Prostate gland (tissue), 2 donors: Measurements from ENCODE around the gene KBTBD12. TPM values are rescaled to one million over a fixed set of nuclear protein-coding genes. Genes with fewer than 3 reads are reported as not detected.
"Not testable (repeated sequence)": the region's sequence is repeated elsewhere in the genome, so short reads cannot be mapped to it uniquely, and the experiment has no call there.

Experiments used
- DNase-seq: peaks from one replicate; pipeline ENCODE4 v3.0.0-alpha.2; 2019; ENCODE audit warnings: low spot score
- H3K27ac ChIP-seq, 2 donors: fragments of 200-600 bp; sonication (generic); 2 replicates each; pipeline ENCODE4 v1.5.1; 2017 to 2019
- H3K27me3 ChIP-seq: fragments of 200-600 bp; sonication (generic); replicated peaks from 2 replicates; pipeline ENCODE4 v1.5.1; 2019; ENCODE audit not compliant: insufficient read depth
- H3K36me3 ChIP-seq, 2 donors: fragments of 200-600 bp; sonication (generic); 1 replicate in 1 of 2; 2 replicates in 1 of 2; pipeline versions ENCODE4 v1.5.1 to v1.8.1; 2017 to 2019
- H3K4me1 ChIP-seq: fragments of 200-600 bp; sonication (generic); replicated peaks from 2 replicates; pipeline ENCODE4 v1.5.1; 2019
- H3K4me3 ChIP-seq, 2 donors: fragments of 200-600 bp; sonication (generic); 2 replicates each; pipeline ENCODE4 v1.5.1; 2017 to 2019
- H3K9me3 ChIP-seq: fragments of 200-600 bp; sonication (generic); 2 replicates; pipeline ENCODE4 v1.5.1; 2017
- POLR2A ChIP-seq: fragments of 450-650 bp; IDR thresholded peaks from one replicate; pipeline ENCODE4 v1.6.1; 2016; ENCODE audit warnings: antibody characterized with exemption, mild to moderate bottlenecking
- POLR2AphosphoS5 ChIP-seq: sonication (generic); formaldehyde crosslinking; IDR thresholded peaks from one replicate; pipeline ENCODE4 v1.6.1; 2017; ENCODE audit warnings: antibody characterized with exemption
- WGBS: methylation state at CpG from one replicate; pipeline ENCODE4 v1.1.5; 2018; 5-methylcytosine and 5-hydroxymethylcytosine counted together
- intact Hi-C: fragments of 100-400 bp; cut with DNase I; formaldehyde crosslinking; loops from one replicate; pipeline ENCODE4 v1.14.2; 2022
- total RNA-seq, 2 donors: library from RNA; depleted of rRNA; stranded (reverse); fragments of >200 nt; gene quantifications; one replicate each; pipeline ENCODE4 v1.1.0, GENCODE V29; 2016
- TF ChIP-seq, protein P1 (sequence below), 4 experiments: fragments of 200-600 bp in 2 of 4; fragments of 450-650 bp in 2 of 4; sonication (generic) in 2 of 4; IDR thresholded peaks; 1 replicate in 3 of 4; 2 replicates in 1 of 4; pipeline ENCODE4 v1.5.1; 2016 to 2019; ENCODE audit warnings: antibody characterized with exemption in 4 of 4, mild to moderate bottlenecking in 2 of 4, moderate library complexity in 2 of 4

KBTBD12 gene
- total RNA-seq, 2 donors from 2014 or later = 1.2 TPM; not detected in 1

DNA sequence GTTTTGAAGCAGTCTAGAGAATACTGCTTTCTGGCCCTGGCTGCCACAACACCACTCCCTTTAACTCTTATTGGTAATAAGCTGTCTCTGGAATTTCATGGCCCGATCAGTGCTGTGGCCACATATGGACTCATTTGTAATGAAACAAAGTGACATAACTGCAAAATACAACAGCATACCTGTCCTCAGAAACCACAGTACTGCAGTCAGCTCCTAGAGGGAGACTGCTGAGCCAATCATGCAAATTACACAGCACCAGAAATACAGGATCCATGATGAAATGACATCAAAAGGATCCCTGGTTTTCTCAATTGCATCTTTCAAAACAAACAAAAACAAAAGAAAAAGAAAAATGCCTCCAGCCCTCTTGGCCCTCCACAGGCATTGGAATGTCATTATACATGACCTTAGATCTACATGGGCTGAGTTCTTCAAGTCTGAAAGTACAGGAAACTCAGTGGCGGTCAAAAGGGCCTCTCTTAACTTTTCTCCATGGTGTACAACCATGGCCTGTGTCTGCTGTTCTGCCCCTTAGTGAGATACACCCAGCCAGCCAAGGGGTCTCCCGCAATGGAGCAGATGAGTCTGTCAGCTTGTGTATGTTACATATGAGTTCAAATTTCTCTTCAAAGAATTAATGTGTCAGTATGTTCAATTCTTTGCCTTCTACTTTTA is 24.9 kb upstream of the KBTBD12 start:
- 69% methylated on average over 3 of the region's 3 CpGs for WGBS
- Histone ChIP-seq H3K27me3 (no peaks in the 10 kb centered on the region), H3K4me3 (no peak overlapping the region), H3K4me1 (no peaks in the 10 kb centered on the region), H3K27ac (no peak overlapping the region), H3K36me3 (no peaks in the 10 kb centered on the region), H3K9me3 (no peaks in the 10 kb centered on the region)
- TF ChIP-seq POLR2A (no peak), POLR2AphosphoS5 (no peak)
- TF ChIP-seq, protein P1, sequence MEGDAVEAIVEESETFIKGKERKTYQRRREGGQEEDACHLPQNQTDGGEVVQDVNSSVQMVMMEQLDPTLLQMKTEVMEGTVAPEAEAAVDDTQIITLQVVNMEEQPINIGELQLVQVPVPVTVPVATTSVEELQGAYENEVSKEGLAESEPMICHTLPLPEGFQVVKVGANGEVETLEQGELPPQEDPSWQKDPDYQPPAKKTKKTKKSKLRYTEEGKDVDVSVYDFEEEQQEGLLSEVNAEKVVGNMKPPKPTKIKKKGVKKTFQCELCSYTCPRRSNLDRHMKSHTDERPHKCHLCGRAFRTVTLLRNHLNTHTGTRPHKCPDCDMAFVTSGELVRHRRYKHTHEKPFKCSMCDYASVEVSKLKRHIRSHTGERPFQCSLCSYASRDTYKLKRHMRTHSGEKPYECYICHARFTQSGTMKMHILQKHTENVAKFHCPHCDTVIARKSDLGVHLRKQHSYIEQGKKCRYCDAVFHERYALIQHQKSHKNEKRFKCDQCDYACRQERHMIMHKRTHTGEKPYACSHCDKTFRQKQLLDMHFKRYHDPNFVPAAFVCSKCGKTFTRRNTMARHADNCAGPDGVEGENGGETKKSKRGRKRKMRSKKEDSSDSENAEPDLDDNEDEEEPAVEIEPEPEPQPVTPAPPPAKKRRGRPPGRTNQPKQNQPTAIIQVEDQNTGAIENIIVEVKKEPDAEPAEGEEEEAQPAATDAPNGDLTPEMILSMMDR (IDR thresholded peaks at IDR 0.05) = no peak
- intact Hi-C loops = no loop called here
- DNase-seq = no peak

DNA sequence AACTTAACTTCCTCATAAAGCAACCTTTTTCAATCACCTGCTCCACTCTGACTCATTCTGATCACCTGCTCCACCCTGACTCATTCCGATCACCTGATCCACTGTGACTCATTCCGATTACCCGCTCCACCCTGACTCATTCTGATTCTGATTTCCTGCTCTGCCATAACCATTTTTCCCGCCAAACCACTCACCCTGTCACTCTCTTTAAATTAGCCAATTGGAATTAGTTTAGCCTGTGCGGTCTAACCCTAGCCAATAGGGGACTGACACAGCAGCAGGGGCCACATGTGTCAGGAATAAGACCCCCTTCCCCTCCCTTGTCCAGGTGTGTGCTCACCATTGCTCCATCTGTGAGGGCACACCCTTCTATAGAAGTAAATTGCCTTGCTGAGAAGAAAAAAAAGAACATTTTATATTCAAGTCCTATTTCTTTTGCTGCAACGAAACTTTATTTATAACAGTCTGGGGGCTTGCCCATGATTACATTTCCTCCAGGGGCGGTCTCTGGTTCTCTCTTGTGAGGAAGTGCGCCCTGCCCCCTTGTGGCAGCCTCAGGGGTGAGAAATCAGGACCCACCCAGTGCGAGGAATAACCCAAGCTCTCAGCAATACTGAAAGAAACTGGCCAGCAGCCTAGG is 24.3 kb upstream of the KBTBD12 start:
- H3K36me3 ChIP-seq, DNase-seq, H3K27me3 ChIP-seq, H3K9me3 ChIP-seq, H3K27ac ChIP-seq, H3K4me3 ChIP-seq, H3K4me1 ChIP-seq, intact Hi-C loops: not testable (repeated sequence)
- WGBS = 92% methylated on average over 9 of the region's 9 CpGs

DNA sequence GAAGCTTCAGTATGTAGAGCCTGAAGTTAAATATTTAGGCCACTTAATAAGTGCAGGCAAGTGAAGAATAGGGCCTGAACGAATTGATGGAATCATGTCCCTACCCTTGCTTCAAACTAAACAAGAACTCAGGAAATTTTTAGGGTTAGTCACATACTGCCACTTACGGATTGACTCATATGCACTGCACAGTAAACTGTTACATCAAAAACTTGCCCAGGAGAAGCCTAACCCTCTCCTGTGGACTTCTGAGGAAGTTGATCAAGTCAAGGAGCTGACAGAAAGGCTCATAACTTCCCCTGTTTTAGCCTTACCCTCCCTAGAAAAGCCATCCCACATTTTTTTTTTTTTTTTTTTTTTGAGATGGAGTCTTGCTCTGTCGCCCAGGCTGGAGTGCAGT is 20.6 kb upstream of the KBTBD12 start:
- Histone ChIP-seq H3K9me3 (no peaks in the 10 kb centered on the region), H3K4me1 (no peaks in the 10 kb centered on the region), H3K4me3 (no peak overlapping the region), H3K36me3 (no peaks in the 10 kb centered on the region), H3K27me3 (no peaks in the 10 kb centered on the region), H3K27ac (no peak overlapping the region)
- WGBS = 97% methylated on average over 3 of the region's 3 CpGs
- DNase-seq = no peak
- TF ChIP-seq POLR2A (no peak), POLR2AphosphoS5 (no peak)
- TF ChIP-seq, protein P1 (IDR thresholded peaks at IDR 0.05) = no peak
- intact Hi-C loops = no loop called here

DNA sequence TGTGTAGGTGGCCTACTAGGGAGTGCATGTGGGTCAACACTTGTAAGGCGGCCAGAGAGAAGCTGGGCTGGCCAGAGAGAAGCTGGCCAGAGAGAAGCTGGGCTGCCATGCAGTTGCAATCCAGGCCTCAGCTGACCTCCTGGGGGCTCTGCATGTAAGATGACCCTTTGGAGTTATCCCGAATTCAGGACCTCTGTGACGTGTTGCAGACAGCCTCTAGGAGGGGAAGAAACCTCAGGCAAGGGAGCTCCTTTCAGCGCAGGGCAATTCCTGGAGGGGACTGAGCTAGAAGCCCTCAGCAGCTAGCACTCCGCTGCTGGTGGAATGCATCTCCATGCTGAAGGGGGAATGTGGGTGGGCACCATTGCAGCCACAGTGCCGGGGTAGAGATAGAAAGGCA is 15.8 kb upstream of the KBTBD12 start:
- intact Hi-C loops = no loop called here
- Histone ChIP-seq H3K4me3 (no peak overlapping the region), H3K9me3 (no peaks in the 10 kb centered on the region), H3K27me3 (no peaks in the 10 kb centered on the region), H3K4me1 (no peaks in the 10 kb centered on the region), H3K36me3 (no peaks in the 10 kb centered on the region), H3K27ac (no peak overlapping the region)
- WGBS = 94% methylated on average over 6 of the region's 6 CpGs
- TF ChIP-seq POLR2A (no peak), POLR2AphosphoS5 (no peak)
- TF ChIP-seq, protein P1 (IDR thresholded peaks at IDR 0.05) = no peak
- DNase-seq = no peak

DNA sequence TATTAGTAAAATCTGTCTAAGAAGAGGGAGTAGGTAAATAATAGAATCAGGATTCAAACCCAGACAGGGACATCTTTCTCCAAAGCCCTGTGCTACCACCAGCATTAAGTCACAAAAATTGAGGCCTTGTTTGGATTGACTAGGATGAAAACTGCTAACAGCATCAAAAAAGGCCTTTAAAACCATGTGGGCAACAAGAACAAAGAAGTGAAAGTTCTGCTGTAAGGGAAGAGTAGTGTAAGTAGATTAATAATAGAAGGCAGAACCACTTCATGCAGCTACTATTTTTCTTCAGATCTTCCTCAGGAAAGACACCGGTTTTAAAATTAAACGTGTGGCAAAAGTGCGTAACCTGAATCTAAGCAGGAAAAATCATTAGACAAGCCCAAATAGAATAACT is 15.3 kb upstream of the KBTBD12 start:
- Histone ChIP-seq H3K9me3 (no peaks in the 10 kb centered on the region), H3K27me3 (no peaks in the 10 kb centered on the region), H3K36me3 (no peaks in the 10 kb centered on the region), H3K4me1 (no peaks in the 10 kb centered on the region), H3K27ac (no peak overlapping the region), H3K4me3 (no peak overlapping the region)
- TF ChIP-seq, protein P1 (IDR thresholded peaks at IDR 0.05) = no peak
- no peak for TF ChIP-seq POLR2A
- TF ChIP-seq POLR2AphosphoS5 = no peak
- WGBS = 72% methylated on average over 3 of the region's 3 CpGs
- intact Hi-C loops = no loop called here
- no peak for DNase-seq
